HG03108 (cell line): ENCODE measurements around the gene CNTN2.

ENCODE experiments used
- ATAC-seq: cut with Tn5 transposase; IDR thresholded peaks from one replicate; pipeline ENCODE4 v1.9.1; 2021; ENCODE audit warnings: moderate library complexity; ENCODE audit not compliant: unreplicated experiment

CNTN2 gene

DNA sequence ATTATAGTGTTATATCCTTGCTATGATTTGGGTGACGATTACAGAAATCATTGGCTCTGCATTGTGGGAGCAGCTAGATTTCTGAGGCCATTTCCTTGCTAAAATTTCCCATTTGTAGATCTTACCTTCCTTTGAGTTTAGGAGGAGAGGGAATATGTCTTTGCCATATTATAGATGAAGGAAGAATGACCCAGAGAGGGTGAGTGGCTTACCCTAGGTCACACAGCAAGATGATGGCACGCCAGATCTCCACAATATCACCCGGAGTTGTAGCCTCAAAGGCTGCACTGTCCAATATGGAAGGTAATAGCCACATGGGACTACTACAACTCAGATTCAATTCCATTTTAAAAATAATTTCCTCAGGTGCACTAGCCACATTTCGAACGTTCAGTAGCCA, 10.3 kb downstream of the CNTN2 start:
- ATAC-seq: no peak

DNA sequence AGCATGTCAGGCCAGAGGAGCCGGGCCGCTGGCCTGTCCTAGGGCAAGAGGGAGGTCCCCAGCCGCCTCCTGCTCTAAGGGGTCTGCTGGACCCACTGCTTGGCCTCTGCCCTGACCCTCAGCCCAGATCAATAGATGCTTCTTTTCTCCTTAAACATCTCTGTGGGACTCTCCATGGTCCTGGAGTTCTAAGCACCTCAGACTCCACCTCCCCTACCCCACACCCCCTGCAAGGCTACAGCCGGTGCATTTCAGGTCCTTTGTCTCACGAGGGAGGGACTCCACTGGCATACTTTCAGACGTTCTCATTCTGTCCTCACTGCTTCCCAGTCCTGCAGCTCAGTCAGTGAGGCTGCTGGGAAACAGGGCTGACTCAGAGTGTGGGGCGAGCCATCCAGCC, 11.0 kb downstream of the CNTN2 start:
- no peak for ATAC-seq

DNA sequence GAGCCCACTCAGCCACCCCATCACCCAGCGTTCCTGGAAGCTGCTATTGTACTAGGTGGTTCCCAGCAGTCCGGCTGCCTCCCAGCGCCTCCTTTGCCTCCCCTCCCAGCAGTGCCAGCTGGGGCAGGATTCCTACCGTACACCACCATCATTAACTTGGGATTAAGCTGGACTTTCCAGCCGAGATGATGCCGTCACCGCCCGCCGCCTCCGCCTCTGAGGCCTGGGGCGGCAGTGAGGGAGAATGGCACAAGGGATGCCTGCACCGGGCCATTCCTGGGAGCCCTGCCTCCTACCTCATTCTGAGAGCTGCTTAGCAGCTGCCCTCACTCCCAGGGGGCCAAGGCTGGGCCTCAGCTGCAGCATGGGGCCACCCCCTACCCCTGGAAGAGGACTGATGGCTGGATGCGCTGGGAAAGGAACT, 13.2 kb downstream of the CNTN2 start:
- ATAC-seq: no peak

DNA sequence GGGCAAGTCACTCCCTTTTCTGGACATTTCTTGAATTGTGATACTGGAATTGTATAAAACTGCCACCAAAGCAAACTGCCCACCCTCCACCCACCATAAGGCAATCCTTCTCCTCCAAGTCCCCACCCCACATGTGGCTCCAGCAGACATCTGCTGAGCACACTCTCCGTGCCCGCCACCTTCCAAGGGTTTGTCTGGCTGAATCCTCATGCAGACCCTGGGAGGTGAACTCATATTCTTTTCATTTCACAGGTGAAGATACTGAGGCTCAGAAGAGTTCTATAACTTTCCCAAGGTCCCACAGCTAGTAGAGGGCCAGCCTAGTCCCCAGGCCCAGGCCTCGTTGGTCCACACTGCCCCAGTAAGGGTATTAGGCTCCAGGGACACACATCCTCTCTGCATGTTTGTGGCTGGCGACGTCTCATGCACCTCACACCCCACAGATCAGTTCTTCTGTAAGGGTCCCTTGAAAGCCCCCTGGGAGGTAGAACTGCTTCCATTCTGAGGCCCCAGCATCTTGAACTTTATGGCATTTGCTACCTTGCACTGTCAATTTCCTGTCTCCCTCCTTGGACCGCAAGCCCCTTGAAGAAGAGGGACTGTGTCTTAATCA, 14.1 kb downstream of the CNTN2 start:
- no peak for ATAC-seq

DNA sequence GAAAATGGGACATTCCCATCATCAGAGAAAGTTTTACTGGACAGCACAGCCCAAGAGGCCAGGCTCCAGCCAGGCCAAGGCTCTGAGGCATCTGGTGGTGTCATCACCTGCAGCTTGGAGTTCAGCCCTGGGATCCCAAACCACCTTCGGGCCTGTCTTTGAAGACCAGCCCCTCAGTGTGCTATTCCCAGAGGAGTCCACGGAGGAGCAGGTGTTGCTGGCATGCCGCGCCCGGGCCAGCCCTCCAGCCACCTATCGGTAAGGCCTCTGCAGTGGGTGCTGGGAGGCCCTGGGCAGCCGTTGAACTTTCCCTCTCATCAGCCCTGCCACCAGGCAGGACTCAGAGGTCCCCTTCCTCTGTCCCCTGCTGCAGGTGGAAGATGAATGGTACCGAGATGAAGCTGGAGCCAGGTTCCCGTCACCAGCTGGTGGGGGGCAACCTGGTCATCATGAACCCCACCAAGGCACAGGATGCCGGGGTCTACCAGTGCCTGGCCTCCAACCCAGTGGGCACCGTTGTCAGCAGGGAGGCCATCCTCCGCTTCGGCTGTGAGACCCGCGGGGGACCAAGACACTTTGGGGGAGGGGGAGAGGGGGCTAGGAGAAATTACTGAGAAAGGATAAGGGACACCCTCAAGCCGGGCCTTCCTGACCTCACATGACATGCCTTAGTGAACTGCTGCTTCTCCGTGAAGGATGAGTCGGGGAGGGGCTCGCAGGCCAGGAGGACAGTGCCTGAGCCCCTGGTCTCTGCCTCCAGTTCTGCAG, 15.0 kb downstream of the CNTN2 start:
- ATAC-seq: no peak

DNA sequence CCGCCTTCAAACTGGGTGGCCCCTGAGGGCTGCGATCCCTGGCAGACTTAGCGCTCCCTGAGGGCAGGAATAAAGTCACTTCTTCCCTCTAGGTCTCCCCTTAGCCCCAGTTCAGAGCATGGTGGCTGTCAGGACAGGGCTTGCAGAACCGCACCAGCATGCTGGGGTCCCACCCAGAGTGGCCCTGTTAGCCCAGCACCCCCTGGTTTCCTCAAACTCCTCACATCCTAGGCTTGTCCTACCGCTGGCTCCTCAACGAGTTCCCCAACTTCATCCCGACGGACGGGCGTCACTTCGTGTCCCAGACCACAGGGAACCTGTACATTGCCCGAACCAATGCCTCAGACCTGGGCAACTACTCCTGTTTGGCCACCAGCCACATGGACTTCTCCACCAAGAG, 15.8 kb downstream of the CNTN2 start:
- ATAC-seq: no peak

- no peak for ATAC-seq
These were observed 16.6 kb downstream of the CNTN2 start for GRCh38 chr1:205059660-205060059.

- no peak for ATAC-seq
These were observed 17.7 kb downstream of the CNTN2 start for GRCh38 chr1:205060746-205061145.

DNA sequence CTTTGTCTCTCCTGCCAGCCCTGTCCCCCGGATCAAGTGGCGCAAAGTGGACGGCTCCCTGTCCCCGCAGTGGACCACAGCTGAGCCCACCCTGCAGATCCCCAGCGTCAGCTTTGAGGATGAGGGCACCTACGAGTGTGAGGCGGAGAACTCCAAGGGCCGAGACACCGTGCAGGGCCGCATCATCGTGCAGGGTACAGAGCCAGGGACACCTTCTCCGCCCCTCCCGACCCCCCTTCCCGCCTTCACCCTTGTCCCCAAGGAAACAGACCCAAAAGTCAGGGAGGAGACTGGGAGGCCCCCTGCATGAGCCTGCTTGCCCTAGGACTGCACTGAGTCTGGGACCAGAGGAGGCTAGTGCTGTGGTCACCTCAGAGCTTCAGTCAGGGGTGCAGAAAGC, 18.2 kb downstream of the CNTN2 start:
- no peak for ATAC-seq

DNA sequence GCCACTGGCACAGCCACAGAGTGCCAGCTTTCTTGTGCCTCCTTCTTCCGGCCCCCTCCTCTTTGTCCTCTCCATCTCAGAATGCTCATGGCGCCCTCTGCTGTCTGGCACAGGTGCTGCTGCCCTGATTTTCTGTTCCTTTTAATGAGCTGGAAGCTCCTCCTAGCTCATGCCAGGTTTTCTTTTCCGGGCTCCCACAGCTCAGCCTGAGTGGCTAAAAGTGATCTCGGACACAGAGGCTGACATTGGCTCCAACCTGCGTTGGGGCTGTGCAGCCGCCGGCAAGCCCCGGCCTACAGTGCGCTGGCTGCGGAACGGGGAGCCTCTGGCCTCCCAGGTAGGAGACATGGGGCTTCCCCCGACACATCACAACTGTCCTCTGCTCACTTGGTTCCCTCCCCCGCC, 18.7 kb downstream of the CNTN2 start:
- no peak for ATAC-seq

DNA sequence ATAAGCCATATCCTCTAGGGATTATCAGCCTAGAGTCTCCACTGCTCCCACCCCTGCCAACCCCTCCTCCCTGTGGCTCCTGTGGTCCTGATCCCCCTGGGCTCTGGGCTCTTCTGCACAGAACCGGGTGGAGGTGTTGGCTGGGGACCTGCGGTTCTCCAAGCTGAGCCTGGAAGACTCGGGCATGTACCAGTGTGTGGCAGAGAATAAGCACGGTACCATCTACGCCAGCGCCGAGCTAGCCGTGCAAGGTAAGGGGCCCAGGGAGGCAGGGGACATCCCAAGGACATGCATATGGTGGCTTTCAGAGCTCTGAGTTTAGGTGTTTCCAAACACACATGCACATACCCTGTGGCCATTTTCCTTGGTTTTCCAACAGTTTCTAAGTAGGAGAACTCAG, 19.3 kb downstream of the CNTN2 start:
- ATAC-seq: no peak

DNA sequence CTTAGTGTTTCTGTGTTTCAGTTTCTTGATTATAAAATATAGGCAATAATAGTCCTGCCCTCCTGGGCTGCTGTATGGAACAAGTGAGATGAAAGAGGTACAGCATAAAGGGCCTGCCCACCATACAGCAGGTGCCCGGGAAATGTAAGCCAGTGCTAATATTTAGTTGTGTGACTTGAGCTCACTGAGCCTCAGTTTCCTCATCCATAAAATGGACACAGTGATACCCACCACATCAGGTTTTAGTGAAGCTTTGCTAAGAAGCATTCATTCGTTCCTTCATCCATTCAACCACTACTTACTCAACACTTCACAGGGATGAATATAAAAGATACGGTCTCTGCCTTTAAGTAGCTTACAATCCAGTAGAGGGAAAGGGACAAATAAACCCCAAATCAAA, 19.9 kb downstream of the CNTN2 start:
- ATAC-seq: no peak

- ATAC-seq: no peak
These were observed 21.3 kb downstream of the CNTN2 start for GRCh38 chr1:205064301-205064700.

DNA sequence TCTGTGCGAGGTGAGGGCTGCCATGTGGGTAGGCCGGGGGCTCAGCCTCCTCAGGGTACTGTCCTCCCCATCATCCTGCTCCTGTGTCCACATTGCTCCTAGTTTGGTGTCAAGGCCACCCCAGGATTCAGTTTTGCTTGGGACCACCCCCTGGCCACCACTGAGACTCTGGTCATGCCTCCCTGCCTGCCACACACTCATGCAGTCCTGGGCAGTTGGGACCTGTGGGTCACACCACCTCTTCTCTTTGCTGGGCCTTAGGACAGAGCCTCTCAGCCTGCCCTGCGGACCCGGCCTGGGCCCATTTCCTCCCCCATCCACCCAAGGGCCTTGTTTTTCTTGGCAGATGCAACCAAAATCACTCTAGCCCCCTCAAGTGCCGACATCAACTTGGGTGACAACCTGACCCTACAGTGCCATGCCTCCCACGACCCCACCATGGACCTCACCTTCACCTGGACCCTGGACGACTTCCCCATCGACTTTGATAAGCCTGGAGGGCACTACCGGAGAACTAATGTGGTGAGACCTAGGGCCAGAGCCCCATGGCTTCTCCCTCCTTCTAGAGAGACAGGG, 21.8 kb downstream of the CNTN2 start:
- no peak for ATAC-seq

DNA sequence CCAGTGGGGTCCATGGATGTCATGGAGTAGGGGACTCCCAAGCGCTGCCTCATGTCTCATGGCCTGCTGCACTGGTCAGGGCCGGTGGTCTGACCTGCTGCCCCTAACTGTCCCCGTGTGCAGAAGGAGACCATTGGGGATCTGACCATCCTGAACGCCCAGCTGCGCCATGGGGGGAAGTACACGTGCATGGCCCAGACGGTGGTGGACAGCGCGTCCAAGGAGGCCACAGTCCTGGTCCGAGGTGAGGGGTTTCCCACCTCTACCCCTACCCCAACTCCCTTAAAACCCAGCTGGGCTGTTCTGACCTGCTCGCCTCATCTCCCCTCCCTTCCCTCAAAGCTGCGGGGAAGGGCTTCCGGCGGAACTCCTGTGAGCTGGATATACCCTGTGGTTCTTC, 22.7 kb downstream of the CNTN2 start:
- no peak for ATAC-seq

GRCh38 chr1:205066141-205066818, 23.3 kb downstream of the CNTN2 start:
- no peak for ATAC-seq

GRCh38 chr1:205067031-205067430, 24.0 kb downstream of the CNTN2 start:
- ATAC-seq: no peak

DNA sequence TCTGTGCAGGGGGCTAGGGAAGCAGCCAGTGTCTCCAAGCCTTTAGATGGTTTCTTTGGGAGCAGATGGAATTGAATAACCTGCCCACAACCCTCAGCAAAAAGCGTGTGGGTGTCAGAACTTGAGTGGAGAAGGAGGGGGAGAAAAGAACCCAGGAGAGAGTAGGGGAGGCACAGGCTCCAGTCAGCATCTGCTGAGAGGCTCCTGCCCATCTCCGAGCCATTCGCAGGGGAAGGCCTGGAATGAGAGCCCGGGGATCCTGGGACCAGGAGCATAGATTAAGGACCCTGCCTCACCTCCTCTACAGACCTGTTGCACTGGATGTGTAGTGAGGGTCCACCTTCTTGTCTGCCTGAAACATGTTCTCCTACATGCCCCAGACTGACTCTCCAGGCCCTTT, 25.0 kb downstream of the CNTN2 start:
- no peak for ATAC-seq

DNA sequence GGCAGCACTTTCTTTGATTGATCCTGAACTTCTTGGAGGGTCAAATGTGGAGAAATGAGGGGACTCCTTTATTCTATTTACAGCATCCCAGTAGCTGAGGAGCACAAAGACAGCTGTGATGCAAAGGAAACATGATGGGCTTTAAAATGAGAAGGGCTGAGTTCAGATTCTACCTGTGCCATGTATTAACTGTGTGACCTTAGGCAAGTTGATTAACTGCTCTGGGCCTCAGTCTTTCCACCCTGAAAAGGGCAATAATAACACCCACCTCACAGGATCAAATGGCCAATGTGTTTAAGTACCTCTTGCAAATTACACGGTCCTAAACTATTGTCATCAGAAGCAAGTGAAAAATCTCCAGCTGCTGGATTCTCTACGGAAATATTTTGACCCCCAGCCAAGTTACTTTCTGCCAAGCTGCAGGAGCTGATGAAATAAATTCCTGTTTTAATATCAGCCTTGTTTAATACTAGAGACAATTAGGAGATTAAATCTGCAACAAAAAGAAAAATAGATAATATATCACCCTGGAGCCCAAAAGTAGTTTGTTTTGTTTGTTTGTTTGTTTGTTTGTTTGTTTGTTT, 25.5 kb downstream of the CNTN2 start:
- no peak for ATAC-seq

DNA sequence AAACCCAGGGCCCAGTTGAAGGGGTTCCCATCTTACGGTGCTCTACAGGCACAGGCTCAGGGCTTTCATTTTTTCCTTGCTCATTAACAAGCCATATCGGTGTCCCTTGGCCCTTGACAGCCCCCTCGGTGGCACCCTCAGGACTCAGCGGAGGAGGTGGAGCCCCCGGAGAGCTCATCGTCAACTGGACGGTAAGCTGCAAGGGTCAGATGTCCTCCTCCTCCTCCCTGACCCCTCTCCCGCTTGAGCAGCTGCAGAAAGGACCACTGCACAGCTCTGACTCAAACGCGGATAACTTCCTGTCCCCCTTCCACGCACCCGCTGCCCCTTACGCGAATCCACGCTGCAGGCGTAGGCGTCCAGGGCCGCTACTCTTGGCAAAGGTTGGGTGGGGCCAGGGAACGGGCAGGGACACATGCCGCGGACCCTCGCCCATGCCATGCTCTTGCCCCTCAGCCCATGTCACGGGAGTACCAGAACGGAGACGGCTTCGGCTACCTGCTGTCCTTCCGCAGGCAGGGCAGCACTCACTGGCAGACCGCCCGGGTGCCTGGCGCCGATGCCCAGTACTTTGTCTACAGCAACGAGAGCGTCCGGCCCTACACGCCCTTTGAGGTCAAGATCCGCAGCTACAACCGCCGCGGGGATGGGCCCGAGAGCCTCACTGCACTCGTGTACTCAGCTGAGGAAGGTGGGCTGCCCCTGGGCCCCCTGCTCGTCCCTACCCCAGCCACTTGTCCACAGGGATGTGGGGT, 26.5 kb downstream of the CNTN2 start:
- no peak for ATAC-seq

DNA sequence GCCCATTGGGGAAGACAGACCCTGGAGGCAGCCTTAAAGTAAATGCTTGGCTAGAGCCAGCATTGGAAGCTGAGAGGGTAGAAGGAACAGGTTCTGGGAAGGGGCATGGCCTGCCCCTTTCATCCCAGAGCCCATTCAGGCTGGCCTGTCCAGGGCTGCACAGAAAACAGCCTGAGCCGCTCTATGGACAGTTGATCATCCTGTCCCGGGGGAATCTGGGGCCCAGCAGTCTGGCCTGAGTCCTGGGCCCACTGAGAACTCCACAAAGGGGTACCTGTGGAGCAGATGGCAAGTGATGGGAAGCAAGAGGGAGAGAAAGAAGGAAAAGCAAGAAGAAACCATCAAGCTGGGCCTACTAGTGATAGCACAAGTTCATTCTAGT, 28.0 kb downstream of the CNTN2 start:
- no peak for ATAC-seq
